NCI-H2081 (cell line): ENCODE data around the gene JUNB.

ENCODE experiments used
- DNase-seq, 2 experiments: peaks; one replicate each; lab custom pipeline; 2025; lab: John Stamatoyannopoulos, UW

Gene JUNB

DNA sequence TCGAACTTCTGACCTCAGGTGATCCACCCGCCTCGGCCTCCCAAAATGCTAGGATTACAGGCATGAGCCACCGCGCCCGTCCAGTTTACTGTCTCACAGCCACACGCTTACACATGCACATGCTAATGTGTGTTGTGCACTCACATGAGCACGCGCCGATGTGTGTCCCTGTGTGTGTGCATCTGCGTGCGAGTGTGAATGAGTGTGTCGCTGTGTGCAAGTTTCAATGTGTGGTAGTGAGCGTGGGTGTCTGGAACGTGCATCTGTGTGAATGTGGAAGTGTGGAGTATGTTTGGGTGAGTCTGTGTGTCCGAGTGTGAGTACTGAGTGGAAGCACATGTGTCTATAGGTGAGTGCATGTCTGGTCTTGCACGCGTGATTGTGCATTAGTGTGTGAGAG lies 51.2 kb downstream of the JUNB start:
- no peak for DNase-seq
